ENCODE results near the gene PUS10.
"Not testable (repeated sequence)": the region's sequence is repeated elsewhere in the genome, so short reads cannot be mapped to it uniquely, and the experiment has no call there.

The PUS10 gene

DNA sequence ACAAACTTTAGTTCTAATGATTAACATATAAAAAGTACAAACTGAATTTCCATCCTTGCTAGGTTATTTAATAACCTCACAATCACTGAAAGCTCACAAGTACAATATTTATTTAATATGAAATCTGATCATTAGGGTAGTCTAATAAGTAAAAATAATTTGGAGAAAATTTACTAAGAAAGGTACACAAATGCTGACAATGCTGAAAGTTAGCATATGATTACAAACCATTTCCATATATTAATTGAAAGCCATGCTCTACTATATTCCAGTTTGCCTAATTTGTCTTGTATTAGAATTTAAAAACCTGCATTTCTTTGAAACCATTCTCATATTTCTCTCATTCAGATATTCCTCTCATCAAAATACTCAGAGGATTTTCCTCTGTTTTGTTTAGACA, 8.7 kb downstream of the PUS10 start:
- no peak for DNase-seq

DNA sequence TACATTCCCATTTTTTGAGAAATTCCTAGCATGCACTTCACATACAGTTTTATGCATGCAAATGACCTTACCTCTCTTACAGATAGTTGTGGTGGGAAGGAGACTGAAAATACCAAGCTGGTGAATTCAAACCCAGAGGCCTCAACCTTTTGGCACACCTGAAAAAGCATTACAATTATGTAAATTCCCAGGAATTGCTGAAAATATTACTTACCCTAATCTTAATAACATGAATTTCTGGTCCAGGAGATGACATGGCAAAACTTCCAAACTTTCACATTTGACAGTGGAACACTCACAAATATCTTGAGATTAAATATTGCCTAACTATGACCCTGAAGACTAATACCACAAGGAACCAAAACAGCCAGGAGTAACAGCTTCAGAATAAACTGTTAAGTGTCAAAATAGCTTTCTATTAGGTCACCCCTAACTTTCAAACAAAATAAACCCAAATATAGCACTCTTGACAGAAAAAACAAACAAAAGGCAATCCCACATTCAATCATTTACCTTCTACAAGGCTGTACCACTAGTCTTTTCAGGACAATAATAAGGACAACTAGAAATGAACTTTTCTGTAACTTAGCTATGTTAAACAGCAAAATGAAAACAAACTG, 11.5 kb downstream of the PUS10 start:
- no peak for DNase-seq

DNA sequence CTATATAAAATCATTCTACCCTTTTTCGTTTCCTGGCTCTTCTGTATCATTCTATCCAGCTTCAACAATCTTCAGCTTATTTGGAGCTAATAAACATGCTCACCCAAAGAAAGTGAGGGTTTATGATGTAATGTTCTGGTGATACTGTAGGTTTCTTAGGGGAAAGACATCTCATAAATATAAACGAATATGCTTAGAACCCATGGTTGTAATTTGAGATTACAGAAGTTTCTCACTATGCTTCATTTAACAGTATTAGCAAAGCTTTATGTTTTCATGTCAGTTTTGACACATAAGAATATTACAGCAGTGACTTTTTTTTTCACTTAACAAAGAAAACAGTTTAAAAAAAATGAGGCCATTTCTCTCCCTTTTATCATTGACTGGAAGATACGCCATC, 12.3 kb downstream of the PUS10 start:
- DNase-seq: no peak

DNA sequence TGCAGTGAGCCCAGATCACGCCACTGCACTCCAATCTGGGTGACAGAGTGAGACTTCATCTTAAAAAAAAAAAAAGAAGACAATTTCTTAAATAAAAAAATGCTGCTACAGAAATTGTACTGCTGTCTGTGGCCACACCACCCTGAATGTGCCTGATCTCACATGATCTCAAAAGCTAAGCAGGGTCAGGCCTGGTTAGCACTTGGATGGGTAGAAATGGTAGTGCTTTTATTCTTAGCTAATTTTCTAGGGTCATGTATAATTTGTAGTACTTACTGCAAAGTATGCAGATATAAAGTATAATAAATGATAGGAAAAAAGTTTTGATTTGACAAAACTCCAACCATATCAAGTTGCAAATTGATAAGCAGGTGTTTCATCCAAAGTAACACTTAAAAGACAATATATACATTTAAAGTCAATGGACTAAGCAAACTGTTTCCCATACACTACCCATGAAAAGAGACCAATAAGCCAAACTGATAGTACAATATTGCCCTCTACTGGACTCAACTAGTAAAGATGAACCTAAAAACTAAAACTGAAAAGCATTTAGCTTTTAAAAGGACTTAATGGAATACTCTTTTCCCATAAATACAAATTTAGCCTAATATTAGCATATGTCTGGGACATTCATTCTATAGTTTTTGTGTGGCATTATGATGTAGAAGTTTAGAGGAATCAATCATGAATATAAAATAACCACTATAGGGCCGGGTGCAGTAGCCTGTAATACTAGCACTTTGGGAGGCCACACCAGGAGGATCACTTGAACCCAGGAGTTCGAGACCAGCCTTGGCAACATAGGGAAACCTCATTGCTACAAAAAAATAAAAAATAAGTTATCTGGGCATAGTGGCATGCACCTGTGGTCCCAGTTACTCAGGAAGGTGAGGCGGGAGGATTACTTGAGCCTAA, 19.2 kb downstream of the PUS10 start:
- DNase-seq: no peak

DNA sequence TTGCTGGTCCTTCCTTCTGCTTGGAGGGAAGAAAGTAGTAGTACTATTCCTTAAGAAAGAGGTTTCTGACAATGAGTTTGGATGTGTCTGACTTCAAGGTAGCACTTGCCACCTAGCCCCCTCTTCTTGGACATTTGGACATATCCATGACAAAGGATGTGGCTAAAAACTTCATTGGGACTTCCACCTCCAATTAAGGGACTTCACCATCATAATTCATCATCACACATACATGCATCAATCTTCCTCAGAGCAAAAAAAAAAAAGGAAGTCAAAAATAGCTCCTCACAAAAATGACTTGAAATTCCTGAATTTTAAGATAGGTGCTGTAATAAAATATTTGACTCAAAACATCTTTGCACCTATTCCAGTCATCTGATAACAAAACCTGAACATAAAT, 23.9 kb downstream of the PUS10 start:
- no peak for DNase-seq

DNA sequence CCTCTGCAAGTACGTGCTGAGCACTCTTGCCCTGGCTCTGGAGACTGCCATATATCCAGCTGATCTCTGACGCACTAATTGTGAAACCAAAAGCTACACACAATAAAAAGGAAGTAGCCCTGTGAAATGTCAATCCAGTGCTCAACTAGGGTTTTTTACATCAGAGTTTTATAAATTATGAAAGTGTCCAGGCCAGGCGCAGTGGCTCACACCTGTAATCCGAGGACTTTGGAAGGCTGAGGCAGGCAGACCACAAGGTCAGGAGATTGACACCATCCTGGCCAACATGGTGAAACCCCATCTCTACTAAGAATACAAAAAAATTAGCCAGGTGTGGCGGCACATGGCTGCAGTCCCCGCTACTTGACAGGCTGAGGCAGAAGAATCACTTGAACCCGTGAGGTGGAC, 25.1 kb downstream of the PUS10 start:
- DNase-seq: no peak

DNA sequence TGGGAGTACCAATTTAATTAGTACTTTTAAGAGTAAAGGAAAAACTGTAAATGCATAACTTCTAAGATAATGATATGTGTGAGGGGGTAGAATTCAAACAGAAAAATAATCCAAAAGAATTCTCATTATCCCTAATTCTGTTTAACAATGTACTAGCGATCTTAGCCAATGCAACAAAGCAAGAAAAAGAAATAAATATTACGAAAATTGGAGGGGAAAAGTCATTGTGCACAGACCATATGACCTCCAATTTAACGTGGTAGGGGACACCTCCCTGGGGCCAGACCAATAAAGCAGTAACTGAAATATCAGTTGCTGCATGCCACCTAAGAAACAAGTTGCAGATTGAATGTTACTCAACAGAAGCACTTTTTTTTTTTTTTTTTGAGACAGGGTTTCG, 26.4 kb downstream of the PUS10 start:
- DNase-seq: no peak

DNA sequence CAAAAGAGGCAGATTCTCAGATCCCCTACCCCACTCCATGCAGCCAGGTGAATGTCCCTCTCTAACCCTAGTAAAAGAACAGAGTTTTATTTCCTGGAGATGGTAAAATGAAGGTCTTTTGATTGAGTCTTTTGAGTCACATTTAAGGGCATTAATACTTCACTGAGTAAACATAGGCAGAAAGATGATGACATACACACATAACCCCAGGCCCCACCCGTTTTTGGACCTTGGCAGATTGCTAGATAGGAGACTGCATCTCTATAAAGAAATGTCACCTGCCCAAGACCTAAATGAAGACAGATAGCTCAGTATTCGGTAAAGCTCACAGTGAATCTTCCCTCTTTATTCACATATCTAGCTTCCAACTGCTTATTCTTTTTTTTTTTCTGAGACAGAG, 28.8 kb downstream of the PUS10 start:
- no peak for DNase-seq

DNA sequence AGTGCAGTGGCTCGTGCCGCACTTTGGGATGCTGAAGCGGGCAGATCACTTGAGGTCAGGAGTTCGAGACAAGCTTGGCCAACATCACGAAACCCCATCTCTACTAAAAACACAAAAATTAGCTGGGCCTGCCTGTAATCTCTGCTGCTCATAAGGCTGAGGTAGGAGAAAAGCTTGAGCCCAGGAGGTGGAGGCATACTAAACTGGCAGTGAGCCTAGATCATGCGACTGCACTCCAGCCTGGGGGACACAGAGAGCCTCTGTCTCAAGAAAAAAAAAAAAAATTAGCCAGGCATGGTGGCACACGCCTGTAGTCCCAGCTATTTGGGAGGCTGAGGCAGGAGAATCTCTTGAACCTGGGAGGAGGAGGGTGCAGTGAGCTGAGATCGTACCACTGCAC, 30.4 kb downstream of the PUS10 start:
- DNase-seq: not testable (repeated sequence)

DNA sequence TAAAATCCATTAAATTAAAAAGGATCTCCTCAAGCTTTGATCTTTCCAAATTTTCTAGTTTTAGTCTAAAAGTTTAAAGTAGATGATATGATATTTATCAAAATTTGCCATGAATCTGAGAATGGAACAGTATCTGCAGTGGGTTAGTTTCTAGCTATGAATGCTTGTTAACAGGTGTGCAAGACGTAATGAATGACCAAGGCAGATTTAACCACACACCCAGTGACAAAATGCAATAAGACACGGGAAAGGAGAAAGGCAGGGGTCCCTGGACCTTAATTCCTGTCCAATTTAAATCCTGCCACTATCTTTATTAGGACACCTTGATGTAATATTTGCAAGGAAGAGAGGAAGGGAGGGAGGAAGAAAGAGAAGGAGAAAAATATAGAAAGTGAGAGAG, 31.0 kb downstream of the PUS10 start:
- no peak for DNase-seq

DNA sequence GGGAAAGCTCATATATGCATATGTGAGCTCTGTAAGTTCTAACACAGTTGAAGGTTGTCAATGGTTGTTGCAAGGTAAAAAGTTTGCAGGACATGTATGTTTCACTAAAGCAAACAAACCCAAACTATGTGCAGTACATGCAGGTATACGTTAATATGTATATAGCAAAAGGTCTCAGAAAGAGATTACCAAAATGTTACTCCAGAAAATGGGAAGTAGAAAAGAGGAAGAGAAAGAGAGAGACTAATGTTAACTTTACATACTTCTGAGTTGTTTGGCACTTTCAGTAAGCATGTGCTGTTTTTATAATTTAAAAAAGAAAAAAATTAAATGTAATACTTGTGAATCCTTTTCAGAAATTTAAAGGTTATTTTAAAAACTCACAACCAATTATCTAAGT, 33.3 kb downstream of the PUS10 start:
- no peak for DNase-seq

DNA sequence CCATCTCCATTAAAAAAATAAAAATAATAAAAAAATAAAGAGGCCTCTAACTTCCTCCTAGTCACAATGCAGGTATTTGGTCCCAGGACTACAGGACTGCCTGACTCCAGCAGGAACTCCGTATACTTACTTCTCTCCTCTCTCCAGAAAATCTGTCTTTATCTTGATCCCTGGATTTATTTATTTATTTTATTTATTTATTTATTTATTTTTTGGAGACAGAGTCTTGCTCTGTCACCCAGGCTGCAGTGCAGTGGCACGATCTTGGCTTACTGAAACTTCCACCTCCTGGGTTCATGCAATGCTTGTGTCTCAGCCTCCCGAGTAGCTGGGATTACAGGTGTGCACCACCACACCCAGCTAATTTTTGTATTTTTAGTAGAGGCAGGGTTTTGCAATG, 36.0 kb downstream of the PUS10 start:
- DNase-seq: not testable (repeated sequence)

DNA sequence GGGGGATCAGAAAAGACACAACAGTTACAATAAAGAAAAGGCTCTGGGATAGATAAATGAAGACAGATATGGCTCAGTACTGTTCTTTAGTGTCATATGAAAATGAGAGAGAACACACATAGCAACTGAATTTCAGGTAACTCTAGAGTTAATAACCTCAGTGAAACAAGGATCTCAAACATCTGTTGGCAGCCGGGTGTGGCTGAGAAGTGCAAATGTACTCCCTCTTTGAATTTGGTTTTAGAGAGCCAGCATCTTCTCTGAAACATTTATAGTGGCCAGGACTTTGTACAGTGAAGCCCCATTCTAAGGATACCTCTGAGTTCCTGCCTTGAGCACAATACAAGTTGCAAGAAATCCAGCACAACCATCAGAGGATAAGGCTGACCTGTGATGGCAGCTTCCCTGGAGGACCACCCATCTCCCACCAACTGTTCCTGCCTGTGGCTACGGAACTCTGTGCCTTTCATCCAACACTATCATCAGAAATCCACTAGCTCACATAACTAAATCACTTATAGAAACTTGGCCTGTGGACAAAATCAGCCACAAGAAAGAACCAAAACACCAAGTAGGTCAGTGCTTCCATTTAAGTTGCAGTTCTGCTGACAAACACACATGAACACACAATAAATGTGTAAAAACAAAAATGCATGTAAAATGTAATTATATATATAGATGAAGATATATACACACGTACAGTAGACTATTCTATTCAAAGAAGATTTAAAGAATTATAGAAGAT, 37.8 kb downstream of the PUS10 start:
- no peak for DNase-seq

DNA sequence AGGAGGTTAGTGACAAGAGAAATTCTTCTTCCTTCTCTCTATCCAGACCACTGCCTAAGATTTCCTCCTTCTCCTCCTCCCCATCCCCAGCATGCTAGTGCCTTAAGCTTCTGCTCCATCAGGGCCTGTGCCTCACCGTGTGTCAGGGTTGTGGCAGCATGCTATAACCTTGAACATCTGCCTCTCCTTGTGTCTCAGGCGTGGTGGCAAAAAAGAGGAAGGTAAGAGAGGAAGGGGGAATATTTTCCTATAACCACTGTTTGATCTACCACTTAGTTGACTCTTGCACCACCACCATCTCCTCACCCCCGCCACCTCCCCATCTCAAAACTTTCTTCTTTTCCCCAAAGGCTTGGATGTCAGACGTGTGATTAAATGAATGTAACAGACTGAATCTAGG, 38.8 kb downstream of the PUS10 start:
- no peak for DNase-seq

DNA sequence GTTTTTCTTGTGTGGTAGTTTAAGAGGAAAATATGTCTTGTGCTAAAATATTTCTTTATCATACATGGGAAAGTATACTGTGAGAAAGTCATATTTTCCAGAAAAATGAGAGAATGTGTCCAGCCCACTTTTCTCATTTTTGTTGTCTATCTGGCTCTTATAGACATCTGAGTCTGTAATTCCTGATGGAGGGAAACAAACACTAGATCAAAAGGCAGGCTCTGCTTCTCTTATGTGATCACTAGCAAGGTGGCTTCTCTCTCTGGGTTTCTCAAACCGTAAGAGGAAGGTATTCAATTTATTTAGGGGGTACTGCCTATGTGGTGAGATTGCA, 40.5 kb downstream of the PUS10 start:
- DNase-seq: no peak

DNA sequence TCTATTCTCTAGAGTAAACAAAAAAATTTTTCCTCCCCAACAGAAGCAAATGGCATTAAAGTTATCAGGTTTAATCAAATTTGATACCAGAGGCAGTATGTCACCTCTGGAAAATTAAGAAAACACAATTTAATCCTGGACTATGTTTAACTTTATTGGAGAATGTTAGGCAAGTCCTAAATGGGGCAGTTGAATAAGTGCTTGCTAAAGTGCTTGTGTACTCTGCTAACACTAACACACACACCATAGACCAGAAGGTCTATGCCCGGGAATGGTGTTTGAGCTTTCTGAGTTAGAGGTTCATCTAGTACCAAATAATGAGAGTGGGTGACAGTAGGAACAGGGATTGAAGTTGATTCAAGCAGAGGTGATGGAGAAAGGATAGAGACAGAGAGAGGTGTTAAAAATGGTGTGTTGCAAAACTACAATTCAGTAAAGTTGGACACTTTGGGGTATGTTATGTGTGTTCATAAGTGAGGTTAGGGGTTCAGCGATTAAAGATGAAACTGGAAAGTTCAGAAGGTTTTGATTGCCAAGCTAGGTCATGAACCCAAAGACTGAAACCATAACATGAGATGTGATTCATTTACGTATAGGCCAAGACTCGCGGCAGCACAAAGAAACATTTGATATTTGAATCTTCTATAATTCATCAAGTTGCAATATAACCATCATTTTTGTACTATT, 41.0 kb downstream of the PUS10 start:
- no peak for DNase-seq

DNA sequence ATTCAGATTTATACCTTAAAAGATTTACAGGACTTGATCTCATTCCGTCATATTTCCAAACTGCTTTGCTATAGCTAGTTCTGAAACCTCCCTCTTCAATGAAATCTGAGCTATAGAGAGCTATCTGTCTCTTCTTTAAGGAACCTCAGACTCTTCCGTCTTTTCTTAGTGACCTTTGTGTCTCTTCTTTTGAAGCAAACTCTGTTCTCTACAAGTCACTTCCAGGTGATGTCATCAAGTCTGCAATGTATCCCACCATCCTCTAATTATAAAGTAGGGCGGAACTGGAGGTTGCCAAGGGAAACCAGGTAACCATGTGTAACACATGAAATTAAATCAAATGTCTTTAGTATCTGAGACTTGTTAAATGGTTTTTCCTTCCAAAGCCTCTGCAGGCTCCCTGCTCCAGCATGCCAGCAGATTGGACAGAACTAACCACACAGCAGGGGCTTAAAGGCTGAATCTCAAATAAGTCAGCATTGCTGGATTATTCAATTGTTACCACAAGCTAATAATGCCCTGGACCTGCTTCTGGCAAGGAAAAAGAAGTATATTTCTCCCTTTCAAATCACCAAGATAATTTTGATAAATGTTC, 41.7 kb downstream of the PUS10 start:
- DNase-seq: no peak

DNA sequence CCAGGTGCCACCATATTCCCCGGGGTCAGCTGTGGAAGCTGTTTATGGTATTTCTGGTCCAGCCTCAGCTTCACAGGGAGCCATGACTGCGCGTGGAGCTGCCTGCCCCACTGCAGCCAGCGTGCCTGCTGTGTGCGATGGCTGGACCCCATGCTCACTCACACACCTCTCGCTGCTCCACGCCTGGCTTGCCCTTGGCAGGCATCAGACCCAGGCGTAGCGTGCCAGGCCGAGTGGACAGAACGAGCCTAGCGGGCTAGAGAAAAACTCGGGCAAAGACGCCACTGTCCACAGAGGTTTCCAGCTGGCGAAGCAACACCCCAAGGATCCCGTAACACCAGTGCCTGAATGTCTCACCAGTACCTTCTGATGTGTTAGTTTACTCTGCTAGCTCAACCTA, 43.4 kb downstream of the PUS10 start:
- no peak for DNase-seq

DNA sequence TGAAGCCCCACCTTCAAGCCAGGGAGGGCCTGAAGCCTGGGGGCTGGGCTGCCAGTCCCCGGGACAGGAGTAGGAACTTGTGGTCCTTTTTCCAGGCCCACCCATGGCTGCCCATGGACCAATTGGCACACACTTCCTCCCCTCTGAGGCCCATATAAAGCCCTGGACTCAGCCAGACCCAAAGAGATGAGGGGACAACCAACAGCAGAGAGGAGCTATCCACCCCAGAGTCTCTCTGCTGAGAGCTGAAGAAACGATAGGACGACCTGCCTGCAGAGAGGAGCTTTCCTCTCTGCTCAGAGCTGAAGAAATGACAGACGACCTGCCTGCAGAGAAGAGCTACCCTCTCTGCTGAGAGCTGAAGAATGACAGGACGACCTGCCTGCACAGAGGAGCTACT, 44.4 kb downstream of the PUS10 start:
- DNase-seq: no peak

DNA sequence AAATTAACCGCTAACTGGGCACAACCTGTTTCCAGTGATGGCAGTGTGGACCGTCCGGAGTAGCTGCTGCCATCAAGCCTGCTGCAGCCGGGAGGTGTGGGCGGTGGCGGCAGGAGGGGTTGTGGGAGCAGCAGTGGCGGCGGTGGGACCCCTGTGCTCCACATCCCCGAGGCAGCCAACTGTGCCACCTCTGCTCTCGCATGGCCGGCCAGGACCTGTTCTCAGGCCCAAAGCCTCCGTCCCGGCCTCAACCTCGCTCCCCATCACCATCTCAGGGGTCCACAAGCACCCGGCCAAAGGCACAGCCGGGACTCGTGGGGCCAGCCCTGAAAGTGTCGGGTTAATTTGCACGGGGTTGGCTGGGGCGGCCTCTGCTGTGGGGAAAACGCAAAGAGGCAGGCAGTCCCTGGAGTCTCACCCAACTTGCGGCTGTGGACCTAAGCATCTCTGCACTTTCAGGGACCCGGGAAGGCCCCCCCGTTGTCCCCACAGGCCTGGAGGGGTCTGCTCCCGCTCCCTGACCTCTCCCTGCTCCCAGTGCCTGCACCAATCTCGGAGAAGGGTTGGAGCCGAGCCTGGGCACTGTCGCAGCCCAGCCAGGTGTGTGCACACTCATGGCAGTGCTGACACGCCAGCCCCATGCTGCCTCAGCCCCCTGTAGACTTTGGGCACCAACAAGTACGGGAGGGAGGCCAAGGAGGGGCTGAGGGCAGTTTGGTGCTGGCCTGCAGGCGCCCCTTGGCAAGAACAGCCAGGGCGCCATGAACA, 45.0 kb downstream of the PUS10 start:
- DNase-seq: no peak

DNA sequence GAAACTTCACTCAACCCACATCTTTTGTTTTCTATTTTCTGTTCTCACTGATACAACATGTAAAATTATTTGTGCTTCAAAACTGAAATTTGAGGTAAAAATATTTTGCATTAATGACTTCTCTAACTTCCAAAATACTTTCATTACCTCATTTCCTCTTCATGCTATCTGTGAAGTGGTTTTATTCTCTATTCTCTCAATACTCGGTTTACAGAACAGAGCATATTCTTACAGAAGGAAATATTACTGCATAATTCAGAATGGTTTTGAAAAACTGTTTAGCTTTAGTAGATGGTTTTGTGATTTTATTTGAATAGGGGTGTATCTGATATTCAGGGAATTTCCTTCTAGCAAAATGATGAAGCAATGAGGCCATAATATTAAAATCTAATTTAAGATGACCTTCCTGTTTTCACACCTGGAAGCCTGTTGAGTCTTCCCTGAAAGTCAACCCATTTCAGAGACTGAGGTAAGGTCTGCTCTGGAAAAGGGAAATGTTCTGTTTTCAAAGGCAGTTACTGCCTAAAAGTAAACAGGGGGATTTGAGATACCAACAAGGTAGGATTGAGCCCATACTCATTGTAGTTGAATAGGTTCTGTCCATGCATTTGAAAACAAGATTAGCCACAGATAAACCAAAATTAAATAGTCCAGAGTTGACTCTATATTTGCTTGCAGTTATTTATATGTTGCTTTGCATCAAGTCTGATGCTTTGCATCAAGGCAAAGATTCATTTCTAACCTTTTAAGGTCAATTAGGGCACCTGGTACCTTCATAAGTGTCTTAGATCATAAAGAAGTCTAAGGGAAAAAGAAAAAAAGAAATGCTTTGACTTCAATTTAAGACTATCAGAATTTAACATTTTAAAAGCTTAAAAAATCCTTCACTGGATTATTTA, 51.3 kb downstream of the PUS10 start:
- DNase-seq: no peak

Measured in DMS79 (cell line).